GM18873 (cell line): ENCODE results near the gene WDR3.

Source experiments
- ATAC-seq: cut with Tn5 transposase; IDR thresholded peaks from one replicate; pipeline ENCODE4 v1.9.1; 2021; ENCODE audit warnings: mild to moderate bottlenecking, moderate library complexity, moderate number of reproducible peaks; ENCODE audit not compliant: unreplicated experiment, low FRiP score

WDR3 gene

DNA sequence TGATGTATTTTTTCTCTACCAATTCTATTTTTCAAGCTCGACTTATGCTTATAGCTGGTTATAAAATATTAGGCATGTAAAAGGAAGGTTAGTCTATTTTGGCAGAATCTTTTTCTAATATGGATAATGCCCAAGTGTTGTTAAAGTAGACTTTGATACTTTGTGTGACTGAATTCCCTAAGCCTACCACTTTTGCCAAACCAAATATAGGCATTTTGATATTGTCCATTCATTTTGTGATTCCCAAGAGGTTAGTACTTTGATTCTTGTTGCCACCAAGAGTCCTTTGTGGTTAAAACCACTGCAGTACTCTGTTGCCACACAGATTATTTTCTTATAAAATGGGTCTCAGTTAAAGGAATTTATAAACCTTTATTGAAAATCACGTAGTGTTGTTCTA lies 4.2 kb downstream of the WDR3 start:
- no peak for ATAC-seq

DNA sequence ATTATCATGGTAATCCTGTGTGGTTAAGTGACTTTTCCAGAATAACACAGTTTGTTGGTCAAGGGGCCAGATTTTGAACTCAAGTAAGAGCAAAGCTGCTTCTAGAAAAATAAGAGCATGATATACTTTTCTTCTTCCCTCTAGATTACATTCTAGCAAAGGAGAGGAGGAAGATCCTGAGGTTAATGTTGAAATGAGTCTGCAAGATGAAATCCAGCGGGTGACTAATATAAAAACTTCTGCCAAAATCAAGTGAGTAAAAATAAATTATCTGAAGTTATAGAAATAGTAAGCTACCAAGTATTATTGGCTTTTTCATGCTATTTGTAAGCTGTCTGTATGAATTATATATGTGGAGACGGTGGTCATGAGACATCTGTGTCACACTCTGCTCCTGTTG lies 12.8 kb downstream of the WDR3 start:
- no peak for ATAC-seq

DNA sequence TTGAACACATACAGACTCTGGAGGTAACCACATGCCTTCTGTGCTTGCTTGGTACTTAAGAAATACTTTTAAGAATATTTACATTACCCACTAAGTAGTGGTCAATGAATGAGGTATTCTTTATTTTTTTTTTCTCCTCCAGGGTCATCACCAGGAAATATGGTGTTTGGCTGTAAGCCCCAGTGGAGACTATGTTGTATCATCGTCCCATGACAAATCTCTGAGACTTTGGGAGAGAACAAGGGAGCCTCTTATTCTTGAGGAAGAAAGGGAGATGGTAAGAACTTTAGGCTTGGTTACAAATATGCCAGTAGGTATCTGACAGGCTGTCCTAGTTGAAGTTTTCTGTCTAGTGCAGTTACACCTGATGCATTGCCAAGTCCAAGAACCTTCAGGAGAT lies 22.8 kb downstream of the WDR3 start:
- ATAC-seq, result no peak

DNA sequence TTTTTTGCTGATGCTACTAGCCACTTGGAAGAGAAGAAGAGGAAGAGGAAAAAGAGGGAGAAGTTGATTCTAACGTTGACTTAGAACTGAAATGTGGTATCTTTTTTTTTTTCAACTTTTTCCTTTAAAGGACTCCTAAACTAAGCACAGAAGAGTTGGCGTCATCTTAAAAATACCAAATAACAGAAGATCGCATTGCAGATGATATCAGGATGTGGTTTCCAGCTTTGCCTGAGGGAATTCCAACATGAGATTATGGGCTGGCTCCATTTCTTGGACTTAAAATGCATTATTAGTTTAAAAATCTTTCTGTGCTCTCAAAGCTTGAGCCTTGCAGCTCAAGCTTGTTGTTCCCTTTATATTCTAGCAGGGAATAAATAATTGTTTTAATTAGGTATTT lies 29.8 kb downstream of the WDR3 start:
- no peak for ATAC-seq

DNA sequence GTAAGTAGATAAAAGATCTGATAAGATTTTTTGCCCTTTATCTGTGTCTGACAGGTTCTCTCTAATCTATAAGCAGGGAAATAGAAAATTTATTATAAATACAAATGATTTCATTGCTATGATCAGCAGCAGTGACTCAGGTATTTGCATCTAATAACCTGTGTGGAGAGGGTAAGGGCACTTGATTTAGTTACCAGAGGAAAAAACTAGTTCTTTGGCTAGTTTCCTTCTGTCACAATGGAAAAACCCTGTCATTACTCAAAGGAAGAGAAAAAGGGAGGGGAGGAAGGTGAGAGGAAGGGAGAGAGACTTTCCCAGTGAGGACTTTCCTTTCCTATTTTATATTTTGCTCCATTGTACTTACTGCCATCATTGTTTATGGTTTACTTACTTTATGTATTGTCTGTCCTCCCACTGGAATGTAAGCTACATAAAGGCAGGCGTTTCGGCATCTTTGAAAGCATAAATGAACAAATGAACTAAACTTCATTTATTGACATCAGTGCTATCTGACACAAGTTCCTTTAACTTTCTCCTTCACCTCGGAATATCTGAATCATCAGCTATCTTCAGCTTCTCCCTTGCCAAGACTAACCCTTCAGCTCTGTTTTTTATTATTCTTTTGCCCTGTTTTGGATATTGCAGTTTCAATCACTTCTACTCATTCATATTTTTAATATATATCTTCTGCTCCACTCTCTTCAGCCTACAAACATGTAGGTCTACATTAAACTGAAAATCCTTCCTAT lies 34.9 kb downstream of the WDR3 start:
- ATAC-seq, result no peak

DNA sequence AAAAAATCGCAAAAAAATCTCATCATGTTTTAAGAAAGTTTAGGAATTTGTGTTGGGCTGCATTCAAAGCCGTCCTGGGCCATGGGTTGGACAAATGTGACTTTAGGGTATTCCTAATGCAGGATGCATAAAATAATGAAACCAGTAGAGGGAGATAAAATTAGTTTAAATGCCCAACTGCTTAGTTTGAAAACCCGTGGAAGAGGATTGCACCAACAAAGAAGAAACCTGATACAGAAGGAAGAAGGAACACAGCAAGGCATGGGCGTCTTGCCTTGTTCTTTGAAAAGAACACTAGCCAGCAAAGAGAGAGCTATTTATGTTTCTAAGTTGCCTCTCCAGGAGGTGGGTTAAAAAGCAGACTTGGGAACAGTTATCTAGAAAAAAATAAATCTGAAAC lies 37.9 kb downstream of the WDR3 start:
- ATAC-seq, result no peak

DNA sequence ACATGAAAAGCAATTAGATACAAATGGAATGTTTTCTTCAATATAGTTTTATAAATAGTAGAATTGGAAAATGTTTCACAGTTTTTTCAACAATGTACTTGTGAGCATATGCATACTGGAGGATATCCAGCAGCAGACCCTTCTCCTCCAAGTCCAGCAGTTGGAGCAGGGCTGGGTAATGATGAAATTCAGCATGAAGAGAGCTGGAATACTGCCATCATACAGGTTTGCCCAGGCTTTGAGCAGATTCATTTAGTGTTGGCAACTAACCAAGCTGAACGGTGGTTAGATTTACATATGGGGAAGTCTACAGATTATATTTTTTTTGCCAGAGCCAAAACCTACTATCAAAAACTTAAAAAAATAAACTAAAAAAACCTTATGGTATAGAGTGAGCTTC lies 38.3 kb downstream of the WDR3 start:
- ATAC-seq, result no peak

DNA sequence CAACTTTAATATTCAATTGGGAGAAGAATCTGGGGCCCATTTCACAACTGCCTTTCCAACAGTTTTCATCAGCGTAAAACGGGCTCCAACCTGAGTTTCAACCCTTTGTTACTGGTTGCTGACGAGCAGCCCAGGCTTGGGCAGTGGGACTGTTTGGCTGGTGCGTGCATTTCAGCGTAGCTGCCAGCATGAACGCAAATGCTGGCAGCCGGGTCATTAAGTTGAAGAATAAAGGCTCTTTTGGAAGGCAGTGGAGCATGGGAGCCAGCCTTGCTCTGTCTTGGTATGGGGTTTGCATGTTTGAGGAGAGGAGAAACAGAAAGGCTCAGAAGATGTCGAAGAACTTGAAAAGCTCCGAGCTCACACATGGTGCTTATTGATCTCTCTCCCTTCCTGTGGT lies 40.7 kb downstream of the WDR3 start:
- ATAC-seq, result no peak

DNA sequence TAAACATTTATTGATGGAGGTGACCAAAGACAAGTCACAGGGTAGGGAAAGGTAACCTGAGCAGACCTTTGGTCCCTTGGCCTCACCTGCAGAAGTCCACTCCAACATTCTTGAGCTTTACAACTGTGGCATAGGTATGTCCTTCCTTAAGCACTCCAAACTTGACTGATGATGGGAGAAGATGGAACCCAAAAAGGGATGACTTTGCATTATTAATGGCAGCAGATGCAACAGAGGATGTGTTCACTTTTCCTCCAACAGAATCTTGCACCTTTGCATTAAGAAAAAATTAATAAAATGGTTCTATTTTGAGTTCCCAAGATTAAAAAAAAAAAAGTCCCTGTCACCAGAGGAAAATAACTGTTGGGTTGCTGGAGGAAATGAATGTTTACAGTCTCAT lies 42.2 kb downstream of the WDR3 start:
- no peak for ATAC-seq

DNA sequence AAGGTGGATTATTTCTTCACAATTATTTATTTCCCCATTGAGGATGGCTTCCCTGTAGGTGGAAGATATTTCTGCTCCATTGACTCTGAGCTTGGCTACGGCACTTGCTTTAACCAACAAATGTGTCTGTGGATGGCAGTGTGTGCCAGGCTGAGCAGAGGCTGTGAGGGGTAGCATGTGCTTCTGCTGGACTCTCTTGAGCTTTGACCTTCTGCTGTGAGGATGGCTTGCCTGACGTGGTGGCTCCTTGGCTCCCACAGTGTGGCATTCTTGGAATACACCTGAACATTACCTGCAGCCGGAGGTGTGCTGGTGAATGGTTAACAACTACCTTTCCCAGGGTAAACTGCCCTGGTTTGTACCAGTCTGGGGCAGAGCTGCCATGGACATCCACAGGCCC lies 46.8 kb downstream of the WDR3 start:
- ATAC-seq, result no peak

DNA sequence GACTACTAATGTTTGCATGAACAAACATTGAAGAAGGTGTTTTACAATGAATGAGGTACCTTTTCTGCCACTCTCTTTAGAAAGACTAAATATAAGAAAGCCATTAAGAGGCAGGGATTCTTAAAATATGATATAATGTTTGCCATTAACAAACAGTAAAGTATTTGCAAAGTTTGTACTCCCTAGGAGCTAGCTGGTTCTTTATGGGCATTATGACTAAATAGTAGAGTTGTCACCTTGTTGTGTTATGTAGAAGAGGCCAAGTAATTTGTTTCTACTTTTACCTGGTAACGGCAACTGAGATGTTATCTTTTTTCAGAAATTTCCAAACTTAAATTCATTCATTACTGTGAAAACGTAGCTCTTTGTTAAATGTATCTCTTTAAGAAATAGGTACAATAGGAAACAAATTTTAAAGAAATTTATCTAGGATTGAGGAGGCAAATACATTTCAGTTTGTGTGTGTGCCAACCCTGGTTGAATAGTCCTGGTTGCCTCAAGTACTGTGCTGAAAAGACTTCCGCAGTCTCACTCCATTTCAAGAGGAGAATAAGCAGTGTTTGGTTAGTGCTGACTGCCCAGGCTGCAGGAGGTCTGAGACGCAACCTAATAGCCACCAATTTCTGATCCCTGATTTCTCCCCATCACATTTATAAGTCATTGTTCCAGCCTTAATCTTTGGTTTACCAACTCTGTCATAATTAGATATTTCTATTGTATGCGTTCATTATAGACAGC lies 52.1 kb downstream of the WDR3 start:
- no peak for ATAC-seq

DNA sequence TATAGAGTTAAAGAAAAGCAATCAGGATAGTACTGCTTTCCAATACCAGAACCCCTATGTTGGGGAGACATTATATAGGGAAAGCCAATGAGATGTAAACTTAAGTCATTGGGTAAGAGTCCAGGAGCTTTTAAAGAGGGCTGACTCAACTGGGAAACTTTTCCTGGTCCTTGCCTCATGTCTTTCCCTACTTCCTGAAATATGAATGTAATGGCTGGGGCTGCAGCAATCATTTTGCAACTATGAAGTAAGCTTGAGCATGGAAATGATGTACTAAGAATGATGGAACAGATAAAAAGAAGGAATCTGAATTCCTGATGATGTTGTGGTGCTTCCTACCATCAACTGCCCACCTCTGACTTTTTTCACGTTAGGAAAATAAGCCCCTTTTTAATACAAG lies 55.7 kb downstream of the WDR3 start:
- no peak for ATAC-seq

DNA sequence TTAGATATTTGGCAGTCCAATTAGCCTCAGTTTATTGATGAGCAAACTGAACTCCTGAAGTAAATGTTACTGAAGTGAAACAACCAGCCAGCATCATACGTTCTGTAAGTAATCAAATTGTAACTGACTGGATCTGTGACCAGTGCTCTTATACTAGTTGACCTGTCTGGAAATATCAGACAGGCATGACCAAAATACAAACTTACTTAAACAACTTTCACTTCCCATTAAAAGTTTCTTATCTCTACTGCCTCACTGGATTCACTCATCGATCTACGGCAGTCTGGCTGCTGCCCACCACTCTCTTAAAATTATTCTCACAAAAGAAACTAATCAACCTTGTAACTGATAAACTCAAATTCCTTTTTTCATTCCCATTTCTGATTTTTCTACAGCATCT lies 56.4 kb downstream of the WDR3 start:
- no peak for ATAC-seq

DNA sequence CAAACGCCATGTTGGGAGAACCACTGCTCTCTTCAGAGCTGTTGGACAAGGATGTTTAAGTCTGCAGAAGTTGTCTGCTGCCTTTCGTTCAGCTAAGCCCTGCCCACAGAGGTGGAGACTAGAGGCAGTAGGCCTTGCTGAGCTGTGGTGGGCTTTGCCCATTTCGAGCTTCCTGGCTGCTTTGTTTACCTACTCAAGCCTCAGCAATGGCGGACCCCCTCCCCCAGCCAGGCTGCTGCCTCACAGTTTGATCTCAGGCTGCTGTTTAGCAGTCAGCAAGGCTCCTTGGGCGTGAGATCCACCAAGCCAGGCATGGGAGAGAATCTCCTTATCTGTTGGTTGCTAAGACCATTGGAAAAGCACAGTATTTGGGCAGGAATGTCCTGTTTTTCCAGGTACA lies 74.8 kb downstream of the WDR3 start:
- no peak for ATAC-seq

DNA sequence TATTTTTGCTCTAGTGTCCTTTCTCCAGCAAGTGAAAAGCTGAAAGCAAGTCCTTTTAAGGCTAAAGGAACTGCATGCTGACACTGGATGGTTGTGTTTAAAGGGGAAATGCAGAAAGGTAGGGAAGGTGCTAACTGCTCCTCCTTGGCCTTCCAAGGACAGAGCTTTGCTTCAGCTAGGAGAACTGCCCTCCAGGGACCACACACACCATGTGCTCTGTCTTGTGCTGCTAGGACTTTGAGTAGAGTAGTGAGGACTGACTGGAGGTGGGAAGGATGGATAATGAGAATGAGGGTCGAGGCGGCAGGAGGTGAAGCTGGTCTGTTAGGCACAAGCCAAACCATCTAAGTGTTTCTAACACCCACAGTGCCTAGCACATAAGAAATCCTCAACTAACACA lies 77.9 kb downstream of the WDR3 start:
- ATAC-seq, result no peak

DNA sequence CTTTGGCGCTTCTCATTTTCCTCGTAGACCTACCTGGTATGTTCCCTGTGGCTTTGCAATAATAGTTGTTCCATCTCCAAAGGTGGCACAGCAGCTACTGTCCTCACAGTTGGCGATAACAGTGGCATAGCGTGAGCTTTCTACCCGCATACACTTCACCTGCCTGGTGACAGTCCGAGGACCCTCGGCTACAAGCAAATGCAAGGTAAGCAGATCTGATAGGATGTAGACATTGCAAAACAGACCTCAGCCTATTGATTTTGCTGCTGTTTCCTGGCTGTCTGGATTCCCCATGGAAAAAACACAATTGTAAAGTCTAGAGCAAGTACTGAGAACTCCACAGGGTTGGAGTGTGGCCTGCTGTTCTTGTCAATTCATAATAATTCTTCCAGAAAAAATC lies 78.5 kb downstream of the WDR3 start:
- ATAC-seq, result no peak

DNA sequence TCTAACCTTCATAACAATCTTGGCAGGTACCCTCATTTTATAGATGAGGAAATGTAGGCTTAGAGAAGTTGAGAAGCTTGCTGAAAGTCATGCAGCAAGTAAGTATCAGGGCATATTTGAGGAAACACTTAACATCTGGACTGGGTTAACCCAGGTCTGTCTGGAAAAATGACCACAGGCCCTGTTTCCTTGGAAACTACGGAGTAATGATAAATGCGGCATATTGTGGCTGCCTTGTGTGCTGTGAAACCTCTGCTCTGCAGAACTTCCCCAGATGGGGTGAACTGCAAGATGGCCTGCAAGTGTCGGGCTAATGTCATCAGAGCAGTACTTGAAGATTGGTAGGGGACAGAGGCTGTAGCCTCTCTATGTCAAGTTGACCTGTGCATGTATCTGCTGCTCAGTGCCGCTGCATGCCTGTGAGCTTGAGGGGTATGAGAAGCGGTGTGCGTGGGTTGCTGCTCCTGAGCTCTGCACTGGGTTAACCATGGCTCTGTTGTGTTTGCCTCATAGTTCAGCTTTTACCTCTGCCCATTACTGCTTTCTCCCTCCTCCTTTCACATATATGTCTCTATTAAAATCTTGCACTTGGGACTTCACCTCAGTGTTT lies 83.1 kb downstream of the WDR3 start:
- ATAC-seq, result no peak

DNA sequence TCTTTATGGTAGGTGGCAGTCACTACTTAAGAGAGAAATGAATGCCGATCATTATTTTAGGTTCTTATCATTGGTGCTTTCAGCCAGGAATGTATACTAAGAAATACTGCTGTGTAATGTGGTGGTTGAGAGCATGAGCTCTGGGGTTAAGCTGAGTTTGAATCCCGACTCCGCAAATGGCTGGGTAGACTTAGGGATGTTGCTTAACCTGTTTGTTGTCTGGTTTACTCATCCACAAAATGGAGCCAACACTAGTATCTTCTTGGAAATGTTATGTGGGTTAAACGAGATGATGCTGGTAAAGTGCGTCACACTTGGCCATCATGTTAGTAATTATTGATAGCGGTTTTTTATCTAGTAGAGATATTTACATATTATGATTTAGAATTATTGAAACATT lies 83.8 kb downstream of the WDR3 start:
- ATAC-seq, result no peak

DNA sequence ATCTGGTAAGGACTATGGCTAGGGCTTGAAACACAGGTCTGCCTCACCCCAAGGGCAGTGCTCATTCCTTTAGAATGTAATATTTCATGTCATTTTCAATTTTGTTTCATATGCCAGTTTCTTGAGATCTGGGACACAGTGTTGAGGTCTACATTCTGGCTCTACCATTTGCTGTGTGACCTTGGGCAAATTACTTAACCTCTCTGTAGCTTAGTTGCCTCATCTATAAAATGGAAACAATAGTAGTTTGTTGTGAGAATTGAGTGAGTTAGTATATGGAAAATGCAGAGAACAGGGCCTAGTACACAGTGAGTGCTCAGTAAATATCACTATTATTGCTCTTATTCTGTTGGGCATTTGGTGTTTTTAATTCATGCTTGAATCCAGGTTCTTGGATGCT lies 84.4 kb downstream of the WDR3 start:
- ATAC-seq, result no peak
